HG03066 (cell line): Measurements from ENCODE around the gene GDNF.

Experiments used
- ATAC-seq: cut with Tn5 transposase; IDR thresholded peaks from one replicate; pipeline ENCODE4 v1.9.1; 2021; ENCODE audit warnings: low read depth; ENCODE audit not compliant: unreplicated experiment

Gene GDNF

DNA sequence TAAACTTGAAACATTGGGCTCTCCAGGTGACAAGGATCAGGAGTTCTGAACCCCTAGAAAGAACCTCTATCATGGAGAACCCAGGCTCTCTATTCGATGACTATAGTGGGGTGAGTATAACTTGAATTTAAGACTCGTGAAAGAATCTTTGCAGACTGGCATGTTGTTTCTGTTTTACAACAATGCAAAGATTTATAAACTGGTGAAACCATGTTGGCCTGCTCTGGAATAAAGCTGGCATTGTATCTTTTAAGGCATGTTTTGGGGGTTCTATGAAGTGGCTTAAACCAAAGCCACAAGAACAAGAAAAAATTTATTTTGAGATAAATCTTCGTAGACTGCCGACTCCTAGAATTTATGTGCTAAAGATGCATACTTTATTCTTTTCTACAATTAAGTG lies 9.8 kb upstream of the GDNF start:
- ATAC-seq = no peak

DNA sequence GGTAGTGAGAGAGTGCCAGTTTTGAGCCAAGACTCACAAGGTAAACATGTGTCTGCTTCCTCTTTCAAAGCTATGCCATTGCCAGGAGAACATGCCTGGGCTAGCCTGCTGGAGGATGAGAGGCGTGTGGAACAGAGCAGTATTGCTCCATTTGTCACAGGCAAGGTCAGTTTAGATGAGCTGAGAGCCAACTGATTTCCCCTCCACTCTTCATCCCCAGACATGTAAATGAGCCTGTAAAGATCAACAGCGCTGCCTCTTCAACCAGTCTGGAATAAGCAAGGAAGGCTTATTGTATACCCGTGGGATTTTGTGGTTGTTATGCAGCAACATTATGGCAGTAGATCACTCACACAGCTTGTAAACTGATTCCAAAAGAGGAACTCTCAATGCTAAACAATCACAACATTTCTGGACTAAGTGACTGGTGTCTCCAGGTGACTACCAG lies 8.2 kb upstream of the GDNF start:
- peak; percentile 63 for ATAC-seq

GRCh38 chr5:37846786-37847310 lies 7.0 kb upstream of the GDNF start:
- no peak for ATAC-seq

- no peak for ATAC-seq
Measured at GRCh38 chr5:37844009-37844408, 4.2 kb upstream of the GDNF start.

GRCh38 chr5:37842048-37842447 lies 2.2 kb upstream of the GDNF start:
- no peak for ATAC-seq

DNA sequence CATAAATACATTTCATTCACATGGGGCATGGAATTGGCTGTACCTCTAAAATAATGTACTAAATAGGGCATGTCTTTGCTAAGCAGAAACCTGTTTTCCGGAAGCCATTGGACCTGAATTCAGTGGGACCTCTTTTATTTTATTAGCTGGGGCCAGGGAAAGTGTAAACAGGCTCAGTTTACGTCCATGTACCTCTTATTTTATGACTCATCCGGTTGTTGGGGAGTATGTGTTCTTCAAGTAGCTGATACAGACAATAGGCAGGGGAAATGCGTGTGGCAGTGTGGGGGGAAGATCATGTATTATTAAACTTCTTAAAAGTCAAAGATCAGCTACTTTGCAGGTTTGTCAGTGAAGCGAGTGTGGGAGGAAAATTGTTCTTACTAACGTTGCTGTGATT lies 1.4 kb upstream of the GDNF start:
- ATAC-seq = no peak

DNA sequence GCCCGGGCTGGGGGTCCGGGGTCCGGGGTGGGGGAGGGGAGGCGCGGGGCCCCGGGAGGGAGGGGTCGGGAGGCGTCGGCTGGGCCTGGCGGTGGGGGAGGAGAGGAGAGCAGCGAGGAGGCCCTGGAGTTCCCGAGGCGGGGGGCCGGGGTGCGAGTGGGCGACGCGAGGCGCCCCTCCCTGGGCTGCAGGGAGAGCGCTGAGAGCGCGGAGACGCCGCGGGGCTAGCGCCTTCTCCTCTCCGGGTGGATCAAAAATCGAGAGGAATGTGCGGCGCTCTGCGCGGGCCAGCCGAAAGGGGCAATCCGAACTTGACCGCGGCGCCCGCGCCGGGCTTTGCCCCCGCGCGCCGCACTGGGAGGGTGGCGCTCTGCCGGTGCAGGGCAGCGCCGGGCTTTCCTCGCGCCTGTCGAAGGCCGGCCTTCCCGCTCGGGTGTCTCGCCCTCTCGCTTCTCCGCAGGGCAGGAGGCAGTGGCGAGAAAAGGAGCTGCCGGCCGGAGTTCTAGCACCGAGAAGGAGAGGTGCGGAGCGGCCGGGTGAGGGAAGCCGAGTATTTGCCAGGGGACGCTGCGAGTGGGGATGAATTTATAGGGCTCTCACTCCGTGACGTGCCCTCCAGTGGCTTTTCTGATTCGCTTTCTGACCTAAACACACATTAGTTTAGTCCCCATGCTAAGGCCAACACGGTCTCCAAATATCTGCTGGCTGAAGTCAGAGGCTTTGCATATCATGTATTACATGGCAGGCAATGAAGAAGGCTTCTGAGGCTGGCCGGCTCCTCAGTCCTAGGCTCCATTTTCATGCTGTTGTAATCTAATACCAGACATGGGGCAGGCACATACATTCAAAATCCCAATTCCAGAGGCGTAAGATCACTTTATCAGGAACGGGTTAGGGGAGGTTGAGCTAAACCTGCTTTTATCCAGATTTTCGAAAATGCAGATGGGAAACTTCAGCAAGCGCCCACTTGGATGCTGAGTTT lies 503 bp upstream of the GDNF start:
- ATAC-seq = no peak

- ATAC-seq = no peak
Measured at GRCh38 chr5:37838933-37839341, 904 bp downstream of the GDNF start.

GRCh38 chr5:37838152-37838932 lies 1.5 kb downstream of the GDNF start:
- ATAC-seq = no peak

DNA sequence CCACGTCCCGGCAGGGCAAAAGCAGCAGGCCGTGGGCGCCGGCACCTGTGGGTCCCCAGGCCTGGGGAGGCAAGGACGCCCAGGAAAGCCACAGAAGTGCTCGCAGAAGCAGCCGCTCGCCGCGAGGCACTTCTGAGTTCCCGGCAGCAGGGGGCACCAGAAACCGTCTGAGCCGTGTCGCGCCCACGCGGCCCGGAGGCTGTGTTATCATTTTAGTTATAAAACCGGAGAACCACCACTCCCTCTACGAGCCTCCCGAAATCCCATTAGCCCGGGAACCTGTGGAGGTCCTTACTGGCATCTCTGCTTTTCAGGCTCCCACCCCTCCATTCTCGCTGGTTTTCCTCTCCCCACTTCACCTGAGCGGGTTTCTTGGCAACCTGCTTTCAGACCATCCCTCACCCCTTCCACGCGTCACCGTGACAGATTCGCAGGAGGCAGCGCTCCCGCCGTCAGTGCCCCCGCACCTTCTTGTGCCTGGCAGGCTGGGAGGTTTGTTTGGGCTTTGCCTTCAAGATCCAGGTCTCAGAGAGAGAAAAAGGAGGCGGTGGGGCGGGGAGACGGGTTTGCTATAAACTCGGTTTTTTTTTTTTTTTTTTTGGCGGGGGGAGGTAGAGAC lies 2.3 kb downstream of the GDNF start:
- ATAC-seq = peak; percentile 53

DNA sequence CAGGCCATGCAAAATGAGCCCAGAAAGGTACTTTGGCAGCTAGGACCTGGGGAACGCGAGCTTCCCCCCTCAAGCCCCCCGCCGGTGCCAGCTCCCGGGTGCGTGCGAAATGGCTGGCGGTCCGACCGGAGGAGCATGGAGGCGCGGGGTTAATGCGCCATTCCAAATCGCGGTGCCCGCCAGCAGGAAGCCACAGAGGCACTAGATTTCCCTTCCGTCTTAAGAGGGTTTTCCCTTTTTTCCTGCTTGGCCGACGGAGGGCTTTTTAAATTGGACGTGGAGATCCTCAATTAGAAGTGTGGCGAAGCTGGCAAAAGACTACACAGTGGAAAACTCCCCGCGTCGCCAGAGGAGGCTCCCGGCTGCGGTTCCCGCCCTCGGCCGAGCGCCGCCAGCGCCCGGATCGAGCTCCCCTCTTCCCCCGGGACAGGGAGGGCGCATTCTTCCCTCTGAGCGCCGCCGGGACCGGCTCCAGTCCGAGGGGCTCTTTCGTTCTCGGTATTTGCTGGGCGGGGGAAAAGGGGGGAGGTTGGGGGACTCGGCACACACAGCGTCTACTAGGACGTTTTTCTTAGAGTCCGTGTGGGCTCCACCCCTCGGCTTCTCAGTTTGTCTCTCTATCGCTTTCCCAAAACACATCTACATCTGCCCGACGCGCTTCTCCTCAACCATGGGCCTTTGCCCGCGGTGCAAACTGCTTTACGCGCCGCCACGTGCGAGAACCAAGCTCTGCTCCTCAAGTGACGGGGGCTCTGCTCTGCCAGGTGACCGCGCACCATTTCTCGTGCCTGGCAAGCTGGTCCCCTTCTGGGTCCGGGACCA lies 3.0 kb downstream of the GDNF start:
- ATAC-seq = peak; percentile 6

GRCh38 chr5:37836235-37836591 lies 3.6 kb downstream of the GDNF start:
- ATAC-seq = no peak

DNA sequence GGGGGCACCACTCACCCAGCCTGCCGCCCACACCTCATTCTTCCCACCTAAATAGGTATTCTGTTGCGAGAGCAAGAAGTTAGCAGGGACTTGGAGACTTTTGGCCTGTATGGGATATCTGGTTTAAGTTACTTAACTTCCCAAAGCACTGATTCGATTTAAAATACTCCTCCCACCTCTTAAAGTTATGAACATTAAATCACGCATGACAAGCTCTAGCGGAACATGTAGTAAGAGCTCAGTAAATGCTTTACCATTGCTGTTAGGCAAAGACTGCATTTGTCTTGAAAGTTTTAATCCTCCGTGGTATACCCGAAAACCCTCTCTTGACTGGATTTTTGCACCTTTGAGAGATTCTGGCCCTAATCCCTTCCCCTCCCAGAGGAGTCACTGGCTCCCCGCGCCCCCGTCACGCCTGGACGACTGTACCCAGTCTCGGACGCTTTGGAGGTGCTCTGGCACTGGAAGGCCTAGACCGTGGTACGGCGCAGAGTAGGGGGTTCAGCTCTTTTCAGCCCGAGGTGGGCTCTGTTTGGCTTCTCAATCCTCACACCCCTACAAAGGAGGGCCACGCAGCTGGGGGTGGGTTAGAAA lies 4.4 kb downstream of the GDNF start:
- no peak for ATAC-seq

DNA sequence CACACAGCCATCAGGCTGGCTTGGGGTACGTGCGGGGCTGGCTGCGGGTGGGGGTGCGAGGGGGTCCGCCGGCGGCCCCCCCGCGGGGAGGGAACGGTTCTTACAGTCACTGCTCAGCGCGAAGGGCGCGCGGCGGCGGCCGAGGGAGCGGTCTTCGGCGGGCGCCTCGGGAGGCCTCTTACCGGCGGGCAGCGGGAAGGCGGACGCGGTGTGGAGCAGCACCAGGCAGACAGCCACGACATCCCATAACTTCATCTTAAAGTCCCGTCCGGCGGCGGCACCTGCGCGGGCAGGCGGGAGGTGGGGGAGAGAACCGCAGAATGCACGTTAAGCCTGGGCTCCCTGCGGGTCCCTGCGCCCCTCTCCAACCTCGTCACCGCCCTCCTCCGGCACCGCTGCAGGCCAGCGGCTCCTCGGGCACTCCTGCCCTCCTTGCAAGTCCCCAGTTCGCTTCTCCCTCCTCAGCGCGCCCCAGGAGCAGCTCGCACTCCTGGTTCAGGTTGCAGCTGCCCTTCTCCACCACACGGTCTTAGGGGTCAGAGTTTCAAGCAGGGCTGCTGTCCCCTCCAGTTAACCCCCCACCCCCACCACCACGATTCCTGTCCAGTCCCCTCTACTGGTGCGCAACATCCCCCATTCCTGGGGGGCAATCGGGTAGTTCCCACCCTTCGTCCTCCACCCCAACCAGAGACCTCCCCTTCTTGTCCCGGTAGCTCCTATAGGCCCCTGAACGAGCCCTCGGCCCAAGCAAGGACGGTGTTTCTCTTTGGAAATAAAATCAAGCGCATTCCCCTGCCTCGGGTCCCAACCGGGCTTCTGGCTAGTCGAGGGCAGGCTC lies 5.1 kb downstream of the GDNF start:
- no peak for ATAC-seq

DNA sequence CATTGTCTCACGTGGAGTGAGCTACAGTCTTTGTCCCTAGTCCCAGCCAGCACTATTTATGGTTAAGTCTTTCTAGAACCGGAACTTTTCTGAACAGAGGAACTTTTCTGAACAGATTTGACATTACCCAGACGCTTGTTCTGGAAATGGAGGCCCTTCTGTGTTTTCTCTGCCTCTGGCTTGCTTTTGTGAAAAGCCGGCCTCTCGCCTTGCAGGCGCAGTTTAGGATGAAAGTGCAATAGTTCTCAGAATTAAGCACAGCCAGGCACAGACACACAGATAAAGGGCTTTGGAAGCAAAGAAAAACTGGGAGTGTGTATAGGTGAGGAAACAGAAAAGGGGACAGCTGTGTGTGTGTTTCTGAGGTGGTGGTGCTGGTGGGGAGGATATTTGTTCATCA lies 5.9 kb downstream of the GDNF start:
- ATAC-seq = no peak

- no peak for ATAC-seq
Measured at GRCh38 chr5:37831821-37832534, 7.9 kb downstream of the GDNF start.

DNA sequence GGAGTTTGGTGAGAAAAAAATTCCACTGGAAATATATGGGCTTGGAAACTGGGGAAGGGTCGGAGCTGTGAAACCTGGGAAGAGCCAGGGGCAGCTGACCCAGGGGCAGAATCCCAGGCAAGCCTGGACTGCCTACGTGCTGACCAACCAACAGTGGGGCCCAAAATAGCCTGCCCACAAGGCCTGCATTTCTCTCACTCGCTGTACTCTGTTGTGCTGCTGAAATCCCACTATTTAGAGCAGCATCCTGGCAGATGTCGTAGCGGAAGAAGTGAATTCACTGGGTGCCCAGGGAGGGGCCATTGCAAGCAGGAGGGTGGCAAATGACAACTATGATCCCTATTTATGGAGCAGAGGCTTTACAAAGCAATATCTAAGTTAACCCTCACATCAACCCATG lies 9.5 kb downstream of the GDNF start:
- no peak for ATAC-seq

DNA sequence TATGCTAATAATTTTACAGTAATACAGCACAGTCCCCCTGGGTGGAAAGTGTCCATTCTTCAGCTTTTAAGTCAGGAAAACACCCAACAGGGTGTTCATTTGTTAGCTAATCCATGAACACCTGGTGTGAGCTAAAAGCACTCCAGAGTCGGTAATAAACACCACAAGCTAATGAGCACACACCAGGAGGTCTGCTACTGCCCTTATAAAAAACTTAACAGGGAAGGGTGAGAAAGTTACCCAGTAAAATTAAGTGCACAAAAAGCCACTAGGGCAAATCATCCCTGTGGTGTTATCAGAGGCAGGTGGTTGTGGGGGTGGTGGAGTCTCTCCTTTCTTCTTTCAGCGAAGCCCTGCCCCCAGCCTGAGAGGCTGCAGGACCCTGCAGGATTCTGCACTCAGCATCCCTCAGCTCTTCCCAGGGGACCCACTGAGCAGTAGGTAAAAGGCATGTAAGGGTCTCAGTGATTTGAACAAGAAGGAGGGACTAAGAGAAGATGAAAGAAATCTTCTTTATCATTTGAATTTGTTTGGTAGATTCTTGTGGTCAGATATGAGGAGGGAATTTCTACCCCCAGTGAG lies 14.4 kb downstream of the GDNF start:
- ATAC-seq = no peak
